ENCODE measurements around the gene PRLH. TPM values are rescaled to one million over a fixed set of nuclear protein-coding genes. Genes with fewer than 3 reads are reported as not detected.

PRLH gene
- not detected for polyA plus RNA-seq

- WGBS, 2 donors, result 77 to 78% methylated on average over 32 of the region's 32 CpGs
- Histone ChIP-seq H3K27me3 (ENCODE audit: control insufficient read depth in 1 of 2, insufficient read depth in 2 of 2, low read length in 2 of 2) (no peaks in the 10 kb centered on the region), H3K9me3 (ENCODE audit: control insufficient read depth in 2 of 2, insufficient read depth in 1 of 2, low read depth in 1 of 2, low read length in 1 of 2) (no peaks in the 10 kb centered on the region), H3K27ac (ENCODE audit: low read depth in 2 of 2, low read length in 1 of 2) (no peak within 1 kb of the TSS), H3K36me3 (ENCODE audit: control insufficient read depth in 2 of 2, insufficient read depth in 2 of 2, low read length in 1 of 2) (no peaks in the 10 kb centered on the region), H3K4me1 (ENCODE audit: control insufficient read depth in 2 of 2, insufficient read depth in 2 of 2, low read length in 1 of 2) (no peaks in the 10 kb centered on the region), H3K4me3 (ENCODE audit: low read depth in 1 of 2, low read length in 2 of 2) (no peak within 1 kb of the TSS)
These were observed at the start of gene PRLH for GRCh38 chr2:237566401-237567235. Gene PRLH, plus strand, starts transcription at chr2:237566574. Its CDS starts 0 bp downstream, at chr2:237566574.

DNA sequence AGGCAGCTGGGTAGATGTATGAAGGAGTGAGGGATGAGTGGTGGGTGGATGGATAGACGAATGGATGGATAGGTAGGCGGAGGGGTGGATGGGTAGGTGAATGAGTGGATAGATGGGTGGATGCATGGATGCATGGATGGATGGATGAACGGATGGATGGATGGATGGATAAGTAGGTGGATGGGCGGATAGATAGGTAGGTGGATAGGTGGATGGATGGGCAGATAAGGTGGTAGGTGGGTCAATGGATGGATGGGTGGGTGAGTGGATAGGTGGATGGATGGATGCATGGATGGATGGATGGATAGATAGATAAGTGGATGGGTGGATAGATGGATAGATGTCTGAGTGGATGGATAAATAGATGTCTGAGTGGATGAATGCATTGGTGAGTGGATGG lies 49.2 kb upstream of the PRLH start:
- H3K27ac ChIP-seq (ENCODE audit: low read depth in 2 of 2, low read length in 1 of 2), result no peak overlapping the region
- H3K27me3 ChIP-seq (ENCODE audit: control insufficient read depth in 1 of 2, insufficient read depth in 2 of 2, low read length in 2 of 2), result no peaks in the 10 kb centered on the region
- no peaks in the 10 kb centered on the region for H3K36me3 ChIP-seq (ENCODE audit: control insufficient read depth in 2 of 2, insufficient read depth in 2 of 2, low read length in 1 of 2)
- no peaks in the 10 kb centered on the region for H3K9me3 ChIP-seq (ENCODE audit: control insufficient read depth in 2 of 2, insufficient read depth in 1 of 2, low read depth in 1 of 2, low read length in 1 of 2)
- H3K4me3 ChIP-seq (ENCODE audit: low read depth in 1 of 2, low read length in 2 of 2), result no peak overlapping the region
- no peaks in the 10 kb centered on the region for H3K4me1 ChIP-seq (ENCODE audit: control insufficient read depth in 2 of 2, insufficient read depth in 2 of 2, low read length in 1 of 2)
- WGBS, 2 donors, result 79 to 91% methylated on average over 4 of the region's 4 CpGs

DNA sequence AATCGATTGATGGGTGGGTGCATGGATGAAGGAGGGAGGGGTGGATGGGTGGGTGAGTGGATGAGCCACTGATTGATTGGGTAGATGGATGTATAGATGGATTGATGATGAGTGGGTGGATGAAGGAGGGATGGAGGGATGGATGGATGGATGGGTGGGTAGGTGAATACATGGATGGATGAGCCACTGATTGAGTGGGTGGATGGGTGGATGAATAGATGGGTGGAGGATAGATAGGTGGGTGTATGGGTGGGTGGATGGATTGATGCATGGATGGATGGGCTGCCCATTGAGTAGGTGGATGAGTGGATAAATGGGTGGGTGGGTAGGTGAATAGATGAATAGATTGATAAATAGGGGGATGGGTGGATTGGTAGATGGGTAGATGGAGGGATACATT lies 48.4 kb upstream of the PRLH start:
- no peaks in the 10 kb centered on the region for H3K27me3 ChIP-seq (ENCODE audit: control insufficient read depth in 1 of 2, insufficient read depth in 2 of 2, low read length in 2 of 2)
- WGBS, 2 donors, result 84 to 87% methylated on average over 1 of the region's 1 CpG

GRCh38 chr2:237519506-237520245 lies 46.7 kb upstream of the PRLH start:
- H3K36me3 ChIP-seq (ENCODE audit: control insufficient read depth in 2 of 2, insufficient read depth in 2 of 2, low read length in 1 of 2), result no peaks in the 10 kb centered on the region
- H3K4me1 ChIP-seq (ENCODE audit: control insufficient read depth in 2 of 2, insufficient read depth in 2 of 2, low read length in 1 of 2), result no peaks in the 10 kb centered on the region
- H3K9me3 ChIP-seq (ENCODE audit: control insufficient read depth in 2 of 2, insufficient read depth in 1 of 2, low read depth in 1 of 2, low read length in 1 of 2), result no peaks in the 10 kb centered on the region
- 78 to 79% methylated on average over 14 of the region's 14 CpGs for WGBS, 2 donors
- no peaks in the 10 kb centered on the region for H3K27me3 ChIP-seq (ENCODE audit: control insufficient read depth in 1 of 2, insufficient read depth in 2 of 2, low read length in 2 of 2)
- no peak overlapping the region for H3K27ac ChIP-seq (ENCODE audit: low read depth in 2 of 2, low read length in 1 of 2)
- H3K4me3 ChIP-seq (ENCODE audit: low read depth in 1 of 2, low read length in 2 of 2), result no peak overlapping the region

More for the DNA sequence above, 48.4 kb upstream of the PRLH start:
- Histone ChIP-seq H3K27ac (ENCODE audit: low read depth in 2 of 2, low read length in 1 of 2) (no peak overlapping the region), H3K4me3 (ENCODE audit: low read depth in 1 of 2, low read length in 2 of 2) (no peak overlapping the region), H3K9me3 (ENCODE audit: control insufficient read depth in 2 of 2, insufficient read depth in 1 of 2, low read depth in 1 of 2, low read length in 1 of 2) (no peaks in the 10 kb centered on the region), H3K36me3 (ENCODE audit: control insufficient read depth in 2 of 2, insufficient read depth in 2 of 2, low read length in 1 of 2) (no peaks in the 10 kb centered on the region), H3K4me1 (ENCODE audit: control insufficient read depth in 2 of 2, insufficient read depth in 2 of 2, low read length in 1 of 2) (no peaks in the 10 kb centered on the region)

DNA sequence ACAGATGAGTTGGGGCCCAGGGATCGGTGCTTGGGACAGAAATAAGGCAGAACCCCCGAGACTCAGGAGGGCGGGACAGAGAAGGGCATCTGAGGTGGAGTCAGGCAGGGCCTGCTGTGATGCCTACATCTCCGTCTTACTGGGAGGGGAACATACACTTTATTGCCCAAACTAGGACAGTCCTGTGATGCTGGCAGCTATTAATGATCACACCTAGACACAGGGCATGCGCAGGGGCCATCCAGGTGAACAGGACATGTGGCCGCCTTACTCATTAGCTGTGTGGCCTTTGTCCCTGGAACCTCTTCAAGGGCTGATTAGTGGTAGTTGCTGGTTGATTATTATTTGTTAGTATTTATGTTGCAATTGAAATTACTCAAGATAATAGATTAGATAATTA lies 46.1 kb upstream of the PRLH start:
- Histone ChIP-seq H3K36me3 (ENCODE audit: control insufficient read depth in 2 of 2, insufficient read depth in 2 of 2, low read length in 1 of 2) (no peaks in the 10 kb centered on the region), H3K27me3 (ENCODE audit: control insufficient read depth in 1 of 2, insufficient read depth in 2 of 2, low read length in 2 of 2) (no peaks in the 10 kb centered on the region), H3K4me1 (ENCODE audit: control insufficient read depth in 2 of 2, insufficient read depth in 2 of 2, low read length in 1 of 2) (no peaks in the 10 kb centered on the region), H3K9me3 (ENCODE audit: control insufficient read depth in 2 of 2, insufficient read depth in 1 of 2, low read depth in 1 of 2, low read length in 1 of 2) (no peaks in the 10 kb centered on the region), H3K4me3 (ENCODE audit: low read depth in 1 of 2, low read length in 2 of 2) (no peak overlapping the region), H3K27ac (ENCODE audit: low read depth in 2 of 2, low read length in 1 of 2) (no peak overlapping the region)
- WGBS, 2 donors, result 91 to 94% methylated on average over 6 of the region's 6 CpGs

DNA sequence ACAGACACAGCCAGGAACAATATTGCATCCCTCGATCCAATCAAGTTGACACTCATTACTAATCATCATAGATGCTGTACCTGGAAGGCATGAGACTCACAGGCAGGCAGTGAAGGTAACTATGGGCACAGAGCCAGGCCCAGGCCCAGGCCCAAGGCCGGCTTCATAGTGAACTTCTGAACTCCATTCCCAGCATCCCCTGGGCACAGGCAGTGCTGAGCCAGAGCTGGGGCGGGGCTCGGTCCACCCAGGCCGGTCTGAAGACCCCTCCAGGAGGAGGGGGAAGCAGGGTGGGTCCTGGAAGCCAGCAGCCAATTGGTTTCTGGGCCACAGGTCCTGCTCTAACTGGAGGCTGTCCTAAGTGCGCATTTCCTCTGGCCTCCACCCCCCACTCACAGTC lies 41.7 kb upstream of the PRLH start:
- peaks cover 0 to 4% of the 10 kb centered on the region in 2 donors for H3K36me3 ChIP-seq (ENCODE audit: control insufficient read depth in 2 of 2, insufficient read depth in 2 of 2, low read length in 1 of 2)
- 54 to 71% methylated on average over 5 to 6 of the region's 6 CpGs for WGBS, 2 donors
- no peak overlapping the region for H3K27ac ChIP-seq (ENCODE audit: low read depth in 2 of 2, low read length in 1 of 2)
- H3K27me3 ChIP-seq (ENCODE audit: control insufficient read depth in 1 of 2, insufficient read depth in 2 of 2, low read length in 2 of 2), result no peaks in the 10 kb centered on the region
- no peak overlapping the region for H3K4me3 ChIP-seq (ENCODE audit: low read depth in 1 of 2, low read length in 2 of 2)
- no peaks in the 10 kb centered on the region for H3K9me3 ChIP-seq (ENCODE audit: control insufficient read depth in 2 of 2, insufficient read depth in 1 of 2, low read depth in 1 of 2, low read length in 1 of 2)
- H3K4me1 ChIP-seq (ENCODE audit: control insufficient read depth in 2 of 2, insufficient read depth in 2 of 2, low read length in 1 of 2), result peaks cover 0 to under 1% of the 10 kb centered on the region in 2 donors

- Histone ChIP-seq H3K4me1 (ENCODE audit: control insufficient read depth in 2 of 2, insufficient read depth in 2 of 2, low read length in 1 of 2) (peaks cover 0 to 2% of the 10 kb centered on the region in 2 donors), H3K36me3 (ENCODE audit: control insufficient read depth in 2 of 2, insufficient read depth in 2 of 2, low read length in 1 of 2) (peaks cover 0 to 4% of the 10 kb centered on the region in 2 donors), H3K9me3 (ENCODE audit: control insufficient read depth in 2 of 2, insufficient read depth in 1 of 2, low read depth in 1 of 2, low read length in 1 of 2) (no peaks in the 10 kb centered on the region), H3K4me3 (ENCODE audit: low read depth in 1 of 2, low read length in 2 of 2) (no peak overlapping the region), H3K27me3 (ENCODE audit: control insufficient read depth in 1 of 2, insufficient read depth in 2 of 2, low read length in 2 of 2) (no peaks in the 10 kb centered on the region), H3K27ac (ENCODE audit: low read depth in 2 of 2, low read length in 1 of 2) (no peak overlapping the region)
- WGBS, 2 donors, result 91 to 93% methylated on average over 17 of the region's 17 CpGs
These were observed 40.7 kb upstream of the PRLH start for GRCh38 chr2:237525559-237526157.

DNA sequence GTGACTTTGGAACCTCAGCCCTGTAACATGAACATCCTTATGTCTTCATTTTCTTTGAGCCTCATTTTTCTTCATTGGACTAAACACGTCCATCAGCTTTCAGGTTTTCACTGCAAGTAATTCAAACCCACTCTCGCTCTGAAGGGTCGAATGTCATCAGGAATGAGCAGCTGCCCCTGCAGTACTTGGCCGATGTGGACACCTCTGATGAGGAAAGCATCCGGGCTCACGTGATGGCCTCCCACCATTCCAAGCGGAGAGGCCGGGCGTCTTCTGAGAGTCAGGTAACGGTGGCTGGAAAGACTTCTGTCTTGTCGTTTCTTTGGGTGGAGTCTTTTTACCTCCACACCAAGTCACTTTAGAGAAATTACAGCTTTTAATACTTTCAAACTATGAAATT lies 39.1 kb upstream of the PRLH start:
- 90 to 92% methylated on average over 11 of the region's 11 CpGs for WGBS, 2 donors
- H3K4me1 ChIP-seq (ENCODE audit: control insufficient read depth in 2 of 2, insufficient read depth in 2 of 2, low read length in 1 of 2), result peaks cover 0 to 2% of the 10 kb centered on the region in 2 donors

DNA sequence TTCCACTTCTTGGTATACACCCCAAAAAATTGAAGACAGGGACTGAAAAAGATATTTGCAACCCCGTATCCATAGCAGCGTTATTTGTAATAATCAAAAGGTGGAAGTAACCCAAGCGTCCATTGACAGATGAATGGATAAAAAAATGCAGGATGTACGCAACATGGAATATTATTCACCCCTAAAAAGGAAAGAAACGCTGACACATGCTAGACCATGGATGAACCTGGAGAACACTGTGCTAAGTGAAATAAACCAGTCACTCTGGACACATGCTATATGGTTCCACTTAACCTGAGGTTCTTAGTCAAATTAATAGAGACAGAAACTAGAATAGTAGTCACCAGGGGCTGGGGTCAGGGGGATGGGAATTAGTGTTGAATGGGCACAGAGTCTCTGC lies 38.6 kb upstream of the PRLH start:
- WGBS, 2 donors, result 94 to 97% methylated on average over 5 of the region's 5 CpGs
- H3K4me3 ChIP-seq (ENCODE audit: low read depth in 1 of 2, low read length in 2 of 2), result no peak overlapping the region
- H3K27me3 ChIP-seq (ENCODE audit: control insufficient read depth in 1 of 2, insufficient read depth in 2 of 2, low read length in 2 of 2), result no peaks in the 10 kb centered on the region
- no peaks in the 10 kb centered on the region for H3K9me3 ChIP-seq (ENCODE audit: control insufficient read depth in 2 of 2, insufficient read depth in 1 of 2, low read depth in 1 of 2, low read length in 1 of 2)
- H3K36me3 ChIP-seq (ENCODE audit: control insufficient read depth in 2 of 2, insufficient read depth in 2 of 2, low read length in 1 of 2), result peaks cover 0 to 4% of the 10 kb centered on the region in 2 donors
- H3K4me1 ChIP-seq (ENCODE audit: control insufficient read depth in 2 of 2, insufficient read depth in 2 of 2, low read length in 1 of 2), result peaks cover 0 to 2% of the 10 kb centered on the region in 2 donors
- H3K27ac ChIP-seq (ENCODE audit: low read depth in 2 of 2, low read length in 1 of 2), result no peak overlapping the region

More for the DNA sequence above, 39.1 kb upstream of the PRLH start:
- H3K36me3 ChIP-seq (ENCODE audit: control insufficient read depth in 2 of 2, insufficient read depth in 2 of 2, low read length in 1 of 2), result peaks cover 0 to 4% of the 10 kb centered on the region in 2 donors
- no peak overlapping the region for H3K27ac ChIP-seq (ENCODE audit: low read depth in 2 of 2, low read length in 1 of 2)
- H3K9me3 ChIP-seq (ENCODE audit: control insufficient read depth in 2 of 2, insufficient read depth in 1 of 2, low read depth in 1 of 2, low read length in 1 of 2), result no peaks in the 10 kb centered on the region
- H3K4me3 ChIP-seq (ENCODE audit: low read depth in 1 of 2, low read length in 2 of 2), result no peak overlapping the region
- H3K27me3 ChIP-seq (ENCODE audit: control insufficient read depth in 1 of 2, insufficient read depth in 2 of 2, low read length in 2 of 2), result no peaks in the 10 kb centered on the region

Measured in esophagus (tissue), 2 donors.